Activated T-cell treated with anti-CD3 and anti-CD28 coated beads, Interleukin-2, amount 50 U/mL, for 72 hours (primary cell): ENCODE data around the gene FLACC1. TPM values are rescaled to one million over a fixed set of nuclear protein-coding genes. Genes with fewer than 3 reads are reported as not detected.
"Not testable (repeated sequence)": the region's sequence is repeated elsewhere in the genome, so short reads cannot be mapped to it uniquely, and the experiment has no call there.

Experiments
- ATAC-seq, 2 donors: fragments of 150-1000 bp; cut with Tn5 transposase; replicated peaks in 1 of 2; 2 replicates each; pipeline ENCODE4 v1.10.0; 2021; ENCODE audit warnings: moderate library complexity in 2 of 2, mild to moderate bottlenecking in 1 of 2
- DNase-seq, 2 donors: peaks; one replicate each; pipeline ENCODE4 v3.0.0; 2021 to 2022; ENCODE audit warnings: mixed read lengths in 1 of 2
- H3K27ac Mint-ChIP-seq: one replicate; pipeline ENCODE4 v1.8.0; 2022; ENCODE audit warnings: mild to moderate bottlenecking, moderate library complexity, mixed read lengths
- H3K27me3 Mint-ChIP-seq: one replicate; pipeline ENCODE4 v1.8.0; 2022; ENCODE audit warnings: low read depth, mixed read lengths
- H3K36me3 Mint-ChIP-seq, 2 donors: one replicate each; pipeline ENCODE4 v1.8.0; 2022; ENCODE audit warnings: mixed read lengths in 2 of 2, mild to moderate bottlenecking in 1 of 2; ENCODE audit not compliant: insufficient read depth in 2 of 2
- H3K4me1 Mint-ChIP-seq: one replicate; pipeline ENCODE4 v1.8.0; 2022; ENCODE audit warnings: low read depth, mixed read lengths
- H3K4me3 Mint-ChIP-seq, 2 donors: one replicate each; pipeline ENCODE4 v1.8.0; 2022; ENCODE audit warnings: mild to moderate bottlenecking in 2 of 2, mixed read lengths in 2 of 2, moderate library complexity in 2 of 2
- H3K9me3 Mint-ChIP-seq, 2 donors: one replicate each; pipeline ENCODE4 v1.8.0; 2022; ENCODE audit warnings: mixed read lengths in 2 of 2
- total RNA-seq, 2 donors: library from RNA; stranded (reverse); gene quantifications; one replicate each; pipeline ENCODE4 v1.2.3, GENCODE V29; 2022

FLACC1 gene
- total RNA-seq, result 1 to 10 TPM; 3.3 to 3.7 TPM

GRCh38 chr2:201357221-201357620 lies at the start of gene FLACC1:
Gene FLACC1 (minus strand): TSS chr2:201357345. CDS start chr2:201351404, 5,941 bp downstream.
- Mint-ChIP-seq H3K27ac (no peak within 1 kb of the TSS), H3K9me3 (no peaks in the 10 kb centered on the region)
- ATAC-seq, result no peak

GRCh38 chr2:201406077-201406662 lies 49.0 kb upstream of the FLACC1 start:
- peaks cover 2 to 4% of the 10 kb centered on the region in 2 donors for H3K36me3 Mint-ChIP-seq
- ATAC-seq, result peak; percentile 32 to 36
- no peaks in the 10 kb centered on the region for H3K27me3 Mint-ChIP-seq
- H3K4me1 Mint-ChIP-seq, result peaks cover 46% of the 10 kb centered on the region
- no peak for DNase-seq
- H3K27ac Mint-ChIP-seq, result peak overlapping the region; percentile 82
- H3K4me3 Mint-ChIP-seq, result peak overlapping the region in 1 of 2 donors; percentile 60
- no peaks in the 10 kb centered on the region for H3K9me3 Mint-ChIP-seq

More at GRCh38 chr2:201357221-201357620, at the start of gene FLACC1:
- H3K4me1 Mint-ChIP-seq, result peaks cover 25% of the 10 kb centered on the region
- peaks cover 3% of the 10 kb centered on the region in 2 donors for H3K36me3 Mint-ChIP-seq
- no peaks in the 10 kb centered on the region for H3K27me3 Mint-ChIP-seq
- H3K4me3 Mint-ChIP-seq, result no peak within 1 kb of the TSS
- no peak for DNase-seq

- peak; percentile 82 to 94 for ATAC-seq
Measured at GRCh38 chr2:201404699-201405280, 47.6 kb upstream of the FLACC1 start.

DNA sequence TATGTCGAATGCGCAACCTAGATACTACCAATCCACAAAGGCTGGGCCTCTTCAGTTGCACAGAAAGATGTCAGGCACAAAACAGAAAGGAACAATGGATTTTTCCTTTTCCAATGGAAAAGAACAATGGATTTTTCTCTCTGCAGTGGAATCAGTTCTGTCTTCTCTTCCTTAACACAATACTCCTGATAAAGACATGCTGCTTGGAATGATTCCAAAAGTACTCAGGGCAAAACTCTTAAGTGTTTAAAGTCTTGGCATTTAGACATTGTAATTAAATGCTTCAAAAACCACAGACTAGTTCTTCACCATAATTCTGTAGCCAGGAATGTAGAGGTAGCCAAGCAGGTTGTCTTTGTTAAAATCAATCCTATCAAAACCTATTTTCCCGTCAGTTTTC lies 46.7 kb upstream of the FLACC1 start:
- H3K9me3 Mint-ChIP-seq, result no peaks in the 10 kb centered on the region
- no peaks in the 10 kb centered on the region for H3K27me3 Mint-ChIP-seq
- H3K36me3 Mint-ChIP-seq, result peaks cover 3 to 4% of the 10 kb centered on the region in 2 donors
- no peak for ATAC-seq
- H3K27ac Mint-ChIP-seq, result no peak overlapping the region
- peaks cover 46% of the 10 kb centered on the region for H3K4me1 Mint-ChIP-seq
- no peak for DNase-seq
- H3K4me3 Mint-ChIP-seq, result no peak overlapping the region

More at GRCh38 chr2:201404699-201405280, 47.6 kb upstream of the FLACC1 start:
- peak in 1 of 2 donors; percentile 14 for DNase-seq
- Mint-ChIP-seq H3K36me3 (peaks cover 3 to 4% of the 10 kb centered on the region in 2 donors), H3K27ac (peak overlapping the region; percentile 21), H3K27me3 (no peaks in the 10 kb centered on the region), H3K4me3 (peak overlapping the region in 1 of 2 donors; percentile 33), H3K9me3 (no peaks in the 10 kb centered on the region), H3K4me1 (peaks cover 46% of the 10 kb centered on the region)

DNA sequence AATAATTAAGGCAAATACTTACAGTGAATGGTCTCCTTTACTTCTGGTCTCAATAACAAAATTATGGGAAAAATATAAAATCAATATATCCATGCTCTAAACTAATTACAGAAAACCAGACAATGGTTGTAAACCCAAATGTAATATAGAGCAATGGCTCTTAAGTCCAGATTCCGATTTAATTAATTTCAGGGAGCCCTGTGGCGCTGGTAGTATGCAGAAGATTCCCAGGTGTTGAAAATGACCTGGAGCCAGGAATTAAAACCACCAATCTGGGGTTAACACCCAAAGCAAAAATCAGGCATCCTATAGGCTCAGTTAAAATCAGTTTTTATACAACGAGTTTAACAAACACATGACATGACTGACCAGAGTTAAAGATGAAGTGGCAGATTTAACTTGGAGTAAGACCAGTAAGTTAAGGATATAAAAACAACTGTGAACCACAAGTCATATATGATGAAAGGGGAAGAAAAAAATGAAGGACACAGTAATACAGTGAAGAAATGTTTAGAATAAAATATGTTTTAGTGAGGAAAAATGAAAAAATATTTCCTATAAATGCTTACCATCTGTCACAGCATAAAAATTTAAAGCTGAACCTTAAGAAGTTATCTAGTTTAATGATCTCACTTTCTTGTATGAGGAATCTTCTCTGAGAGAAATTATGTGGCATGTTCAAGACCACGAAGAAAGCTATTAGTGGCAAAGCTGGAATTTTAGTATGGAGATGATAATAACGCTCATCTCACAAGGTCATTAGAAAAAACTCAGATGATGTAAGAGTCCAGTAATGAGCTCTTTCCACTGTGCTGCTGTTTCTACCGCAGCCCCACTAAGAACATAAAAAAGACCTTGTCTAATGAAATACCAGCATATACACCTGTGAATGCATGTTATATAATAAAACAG lies 45.8 kb upstream of the FLACC1 start:
- Mint-ChIP-seq H3K27me3 (no peaks in the 10 kb centered on the region), H3K27ac (peak overlapping the region; percentile 28), H3K4me1 (peaks cover 46% of the 10 kb centered on the region), H3K9me3 (no peaks in the 10 kb centered on the region), H3K4me3 (no peak overlapping the region), H3K36me3 (peaks cover 4 to 6% of the 10 kb centered on the region in 2 donors)
- no peak for DNase-seq
- ATAC-seq, result no peak

DNA sequence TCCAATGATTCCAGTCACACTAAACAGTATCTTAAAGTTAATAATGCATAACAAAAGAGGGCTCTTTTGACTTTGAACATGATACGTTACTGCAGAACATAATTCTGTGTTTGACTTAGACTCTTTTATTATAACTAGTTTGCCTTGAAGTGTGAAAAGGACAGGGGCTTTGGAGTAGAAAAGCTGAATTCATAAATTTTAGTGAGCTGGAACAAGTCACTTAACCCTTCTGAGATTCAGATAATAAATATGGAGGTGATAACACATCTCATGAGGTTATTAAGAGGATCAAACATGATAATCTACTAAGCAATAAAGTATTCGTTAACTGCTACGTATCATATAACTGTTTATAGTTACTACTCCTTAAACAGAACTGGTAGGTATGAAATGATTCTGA lies 44.7 kb upstream of the FLACC1 start:
- Mint-ChIP-seq H3K27ac (no peak overlapping the region), H3K4me1 (peaks cover 39% of the 10 kb centered on the region), H3K4me3 (no peak overlapping the region), H3K27me3 (no peaks in the 10 kb centered on the region), H3K36me3 (peaks cover 4 to 7% of the 10 kb centered on the region in 2 donors), H3K9me3 (no peaks in the 10 kb centered on the region)
- no peak for ATAC-seq
- no peak for DNase-seq

- no peak overlapping the region for H3K4me3 Mint-ChIP-seq
- H3K27ac Mint-ChIP-seq, result no peak overlapping the region
- DNase-seq (no peak), ATAC-seq (no peak)
- H3K36me3 Mint-ChIP-seq, result peaks cover 2 to 17% of the 10 kb centered on the region in 2 donors
- H3K4me1 Mint-ChIP-seq, result peaks cover 3% of the 10 kb centered on the region
- no peaks in the 10 kb centered on the region for H3K27me3 Mint-ChIP-seq
- no peaks in the 10 kb centered on the region for H3K9me3 Mint-ChIP-seq
Measured at GRCh38 chr2:201396595-201396994, 39.5 kb upstream of the FLACC1 start.

- H3K36me3 Mint-ChIP-seq, result peaks cover 12 to 29% of the 10 kb centered on the region in 2 donors
- H3K4me3 Mint-ChIP-seq, result no peak overlapping the region
- ATAC-seq, result no peak
Measured at GRCh38 chr2:201383136-201383535, 26.0 kb upstream of the FLACC1 start.

DNA sequence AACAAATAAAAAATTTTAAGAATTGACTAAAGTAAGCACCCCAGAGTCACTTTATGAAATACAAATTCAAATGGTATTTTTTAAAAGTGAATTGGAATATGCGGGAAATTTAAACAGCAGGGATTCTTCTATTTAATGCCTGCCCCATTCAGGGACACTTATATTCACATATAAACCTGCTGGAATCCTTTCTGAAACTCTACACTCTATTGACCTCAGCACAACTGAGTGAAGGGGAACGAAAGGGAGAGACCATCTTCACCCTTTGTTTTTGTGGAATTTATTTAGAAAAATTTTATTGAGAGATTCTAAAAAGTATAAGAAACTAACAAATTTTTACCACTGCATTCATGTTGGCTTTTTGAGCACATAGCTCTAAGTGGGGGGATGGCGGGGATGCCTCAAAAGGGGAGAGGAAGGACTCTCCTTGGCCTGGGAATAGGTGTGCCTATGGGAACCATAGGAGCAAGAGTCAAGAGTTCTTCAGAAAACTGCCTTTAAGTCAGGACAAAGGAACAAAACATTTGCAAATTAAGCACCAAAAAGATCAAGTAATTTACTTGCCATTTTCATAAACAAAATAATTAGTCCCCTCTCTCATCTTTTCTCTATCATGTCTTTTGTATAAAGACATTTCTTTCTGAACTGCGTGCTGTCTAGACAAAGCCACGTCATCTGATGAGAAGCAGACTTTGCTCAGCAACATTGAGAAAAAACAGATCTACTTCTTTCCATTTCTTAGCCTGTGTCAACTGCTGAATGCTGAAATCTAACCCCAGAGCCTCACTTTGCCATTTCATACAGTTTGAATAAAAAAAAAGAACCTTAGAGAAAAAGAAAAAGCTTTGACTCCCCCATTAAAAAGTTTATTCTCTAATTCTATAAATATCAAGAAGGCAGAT lies 21.6 kb upstream of the FLACC1 start:
- no peak overlapping the region for H3K27ac Mint-ChIP-seq
- ATAC-seq, result no peak
- H3K4me3 Mint-ChIP-seq, result no peak overlapping the region
- DNase-seq, result no peak
- H3K4me1 Mint-ChIP-seq, result no peaks in the 10 kb centered on the region
- H3K9me3 Mint-ChIP-seq, result no peaks in the 10 kb centered on the region
- peaks cover 15 to 29% of the 10 kb centered on the region in 2 donors for H3K36me3 Mint-ChIP-seq
- H3K27me3 Mint-ChIP-seq, result no peaks in the 10 kb centered on the region

More at GRCh38 chr2:201383136-201383535, 26.0 kb upstream of the FLACC1 start:
- H3K4me1 Mint-ChIP-seq, result no peaks in the 10 kb centered on the region
- H3K27me3 Mint-ChIP-seq, result no peaks in the 10 kb centered on the region
- no peak overlapping the region for H3K27ac Mint-ChIP-seq
- H3K9me3 Mint-ChIP-seq, result no peaks in the 10 kb centered on the region
- no peak for DNase-seq

DNA sequence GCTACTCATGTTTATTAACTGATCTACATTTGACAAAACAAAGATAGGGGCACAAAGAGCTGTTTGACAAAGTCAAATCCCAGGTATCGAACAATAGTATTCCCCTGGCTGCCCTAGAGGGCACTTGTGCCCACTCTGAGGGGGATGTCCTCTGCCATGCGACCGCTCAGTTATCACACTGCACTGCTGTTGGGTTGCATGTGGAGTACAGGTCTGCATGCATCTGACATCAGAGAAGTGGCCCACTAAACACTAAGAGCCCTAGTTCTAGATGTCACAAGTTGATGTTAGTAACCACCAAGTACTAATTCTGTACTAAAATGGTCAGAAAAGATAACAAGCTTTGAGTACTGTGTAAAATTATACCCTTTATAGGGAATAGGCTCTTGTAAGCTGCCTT lies 20.1 kb upstream of the FLACC1 start:
- no peak overlapping the region for H3K27ac Mint-ChIP-seq
- H3K9me3 Mint-ChIP-seq, result no peaks in the 10 kb centered on the region
- H3K36me3 Mint-ChIP-seq, result peaks cover 18 to 33% of the 10 kb centered on the region in 2 donors
- H3K27me3 Mint-ChIP-seq, result no peaks in the 10 kb centered on the region
- no peak overlapping the region for H3K4me3 Mint-ChIP-seq
- ATAC-seq, result no peak
- H3K4me1 Mint-ChIP-seq, result no peaks in the 10 kb centered on the region
- no peak for DNase-seq

DNA sequence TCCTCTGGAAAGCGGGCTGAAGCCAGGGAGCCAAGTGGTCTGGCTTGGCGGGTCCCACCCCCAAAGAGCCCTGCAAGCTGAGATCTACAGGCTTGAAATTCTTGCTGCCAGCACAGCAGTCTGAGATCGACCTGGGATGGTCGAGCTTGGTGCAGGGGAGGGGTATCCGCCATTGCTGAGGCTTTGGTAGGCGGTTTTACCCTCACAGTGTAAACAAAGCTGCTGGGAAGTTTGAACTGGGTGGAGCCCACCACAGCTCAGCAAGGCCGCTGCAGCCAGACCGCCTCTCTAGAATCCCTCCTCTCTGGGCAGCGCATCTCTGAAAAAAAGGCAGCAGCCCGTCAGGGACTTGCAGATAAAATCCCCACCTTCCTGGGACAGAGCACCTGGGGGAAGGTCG lies 12.6 kb upstream of the FLACC1 start:
- no peak overlapping the region for H3K27ac Mint-ChIP-seq
- H3K36me3 Mint-ChIP-seq, result peaks cover 18 to 43% of the 10 kb centered on the region in 2 donors
- H3K4me3 Mint-ChIP-seq, result no peak overlapping the region
- H3K4me1 Mint-ChIP-seq, result no peaks in the 10 kb centered on the region
- DNase-seq, result no peak
- ATAC-seq, result no peak
- no peaks in the 10 kb centered on the region for H3K27me3 Mint-ChIP-seq
- H3K9me3 Mint-ChIP-seq, result peaks cover 2 to 11% of the 10 kb centered on the region in 2 donors

- H3K27me3 Mint-ChIP-seq, ATAC-seq, H3K4me3 Mint-ChIP-seq, DNase-seq, H3K4me1 Mint-ChIP-seq, H3K27ac Mint-ChIP-seq: not testable (repeated sequence)
- Mint-ChIP-seq H3K36me3 (peaks cover 16 to 38% of the 10 kb centered on the region in 2 donors), H3K9me3 (peaks cover 2 to 11% of the 10 kb centered on the region in 2 donors)
Measured at GRCh38 chr2:201369318-201369717, 12.2 kb upstream of the FLACC1 start.
